Measurements from ENCODE around the gene CDCA4.

Gene CDCA4

GRCh38 chr14:104973385-104974145 is 47.3 kb downstream of the CDCA4 start:
- no peak for DNase-seq

- DNase-seq: no peak
Observed at GRCh38 chr14:104973135-104973384, 47.8 kb downstream of the CDCA4 start.

GRCh38 chr14:104972301-104973134 is 48.4 kb downstream of the CDCA4 start:
- DNase-seq: peak; percentile 25

- peak; percentile 27 for DNase-seq
Observed at GRCh38 chr14:104971447-104972240, 49.2 kb downstream of the CDCA4 start.

- DNase-seq: peak; percentile 26
Observed at GRCh38 chr14:104970231-104971068, 50.4 kb downstream of the CDCA4 start.

GRCh38 chr14:104969741-104970230 is 51.1 kb downstream of the CDCA4 start:
- peak; percentile 21 for DNase-seq

- DNase-seq: peak; percentile 24
Observed at GRCh38 chr14:104968541-104969401, 52.1 kb downstream of the CDCA4 start.

GRCh38 chr14:104968153-104968527 is 52.7 kb downstream of the CDCA4 start:
- DNase-seq: no peak

GRCh38 chr14:104967386-104968152 is 53.3 kb downstream of the CDCA4 start:
- DNase-seq: no peak

- no peak for DNase-seq
Observed at GRCh38 chr14:104966981-104967385, 53.9 kb downstream of the CDCA4 start.

- no peak for DNase-seq
Observed at GRCh38 chr14:104966261-104966865, 54.5 kb downstream of the CDCA4 start.

- DNase-seq: no peak
Observed at GRCh38 chr14:104965561-104966231, 55.2 kb downstream of the CDCA4 start.

GRCh38 chr14:104964546-104964945 is 56.3 kb downstream of the CDCA4 start:
- DNase-seq: no peak
